ENCODE results near the gene SPATA19.
A peak's percentile ranks its signal among the peaks of the same experiment; 100 is the strongest.

Gene SPATA19

GRCh38 chr11:133835593-133836548, 9.4 kb downstream of the SPATA19 start:
- DNase-seq (ENCODE audit: low spot score) = no peak

GRCh38 chr11:133834682-133835592, 10.4 kb downstream of the SPATA19 start:
- no peak for DNase-seq (ENCODE audit: low spot score)

- DNase-seq (ENCODE audit: low spot score) = no peak
These were observed 11.2 kb downstream of the SPATA19 start for GRCh38 chr11:133833898-133834681.

- DNase-seq (ENCODE audit: low spot score) = no peak
These were observed 12.1 kb downstream of the SPATA19 start for GRCh38 chr11:133832991-133833897.

GRCh38 chr11:133832096-133832990, 13.0 kb downstream of the SPATA19 start:
- DNase-seq (ENCODE audit: low spot score) = no peak

- DNase-seq (ENCODE audit: low spot score) = no peak
These were observed 14.1 kb downstream of the SPATA19 start for GRCh38 chr11:133830931-133831907.

GRCh38 chr11:133829566-133829965, 15.7 kb downstream of the SPATA19 start:
- no peak for DNase-seq (ENCODE audit: low spot score)

- no peak for DNase-seq (ENCODE audit: low spot score)
These were observed 16.4 kb downstream of the SPATA19 start for GRCh38 chr11:133828871-133829270.

- DNase-seq (ENCODE audit: low spot score) = no peak
These were observed 17.8 kb downstream of the SPATA19 start for GRCh38 chr11:133827556-133827955.

GRCh38 chr11:133826866-133827265, 18.4 kb downstream of the SPATA19 start:
- DNase-seq (ENCODE audit: low spot score) = no peak

- no peak for DNase-seq (ENCODE audit: low spot score)
These were observed 19.6 kb downstream of the SPATA19 start for GRCh38 chr11:133825666-133826065.

- DNase-seq (ENCODE audit: low spot score) = no peak
These were observed 20.2 kb downstream of the SPATA19 start for GRCh38 chr11:133825156-133825555.

GRCh38 chr11:133824593-133824992, 20.7 kb downstream of the SPATA19 start:
- DNase-seq (ENCODE audit: low spot score) = no peak

GRCh38 chr11:133823614-133824013, 21.7 kb downstream of the SPATA19 start:
- DNase-seq (ENCODE audit: low spot score) = no peak

- DNase-seq (ENCODE audit: low spot score) = no peak
These were observed 22.1 kb downstream of the SPATA19 start for GRCh38 chr11:133823211-133823610.

GRCh38 chr11:133821776-133822175, 23.5 kb downstream of the SPATA19 start:
- peak; percentile 38 for DNase-seq (ENCODE audit: low spot score)

GRCh38 chr11:133819746-133820315, 25.5 kb downstream of the SPATA19 start:
- no peak for DNase-seq (ENCODE audit: low spot score)

GRCh38 chr11:133819114-133819513, 26.2 kb downstream of the SPATA19 start:
- no peak for DNase-seq (ENCODE audit: low spot score)
